ENCODE measurements around the gene PRKCA. TPM values are rescaled to one million over a fixed set of nuclear protein-coding genes. Genes with fewer than 3 reads are reported as not detected.

The PRKCA gene
- total and polyA plus RNA-seq, 10 of the 15 experiments (the other 5 are each of a cell fraction or from before 2014, with no cell fraction given): 0.11 to 14.6 (median 0.72) TPM

- SMC1A ChIA-PET (ENCODE audit: uncharacterized antibody, unreplicated experiment): no interaction called here
- Histone ChIP-seq H3K4me1 (ENCODE audit: control insufficient read depth, insufficient read depth, low read length) (no peaks in the 10 kb centered on the region), H3K27me3 (replicated peaks in 1 of 2; ENCODE audit: control insufficient read depth in 2 of 2, insufficient read depth in 2 of 2, low read length in 1 of 2) (no peaks in the 10 kb centered on the region; a peak in 1 of 4 replicates), H2AFZ (ENCODE audit: control insufficient read depth, low read depth, low read length) (no peak overlapping the region), H3K9me3 (replicated peaks; ENCODE audit: control insufficient read depth, insufficient read depth, low read length) (no peaks in the 10 kb centered on the region), H3K36me3 (ENCODE audit: control insufficient read depth in 2 of 2, insufficient read depth in 2 of 2, low read length in 1 of 2) (no peaks in the 10 kb centered on the region), H3K4me3 (no peak overlapping the region), H3K27ac (ENCODE audit: control insufficient read depth, insufficient read depth) (no peak overlapping the region), H4K20me1 (ENCODE audit: control insufficient read depth, insufficient read depth) (no peaks in the 10 kb centered on the region), H3K79me2 (ENCODE audit: control insufficient read depth, insufficient read depth, low read length) (no peaks in the 10 kb centered on the region), H3K4me2 (ENCODE audit: control insufficient read depth, insufficient read depth) (no peak overlapping the region), H3K9ac (ENCODE audit: control insufficient read depth, insufficient read depth, low read length) (no peak overlapping the region)
- FAIRE-seq: no peak
- no TSS peak for BruUV-seq (replicated peaks)
- CTCF ChIA-PET: interaction anchor here (0.6 kb wide), 1 partner anchor 10 kb away, joined by 3 read pairs; no protein-coding TSS in a partner anchor
- POLR2A ChIA-PET: no interaction called here
- no peak for TF ChIP-seq CHD2 (IDR thresholded peaks at IDR 0.05; ENCODE audit: borderline replicate concordance, low read depth, low read length)
- TF ChIP-seq GABPA (IDR thresholded peaks at IDR 0.05; ENCODE audit: low read depth): no peak
- no peak for TF ChIP-seq IKZF1 (conservative IDR thresholded peaks at IDR 0.05)
- in situ Hi-C loops (cut with MboI) (no loop called here), intact Hi-C loops (cut with micrococcal nuclease; ENCODE audit: unreplicated experiment) (no loop called here)
- ATAC-seq: no peak
- no peak for DNase-seq (ENCODE audit: low read depth, low spot score)
- RAD21 ChIA-PET (ENCODE audit: unreplicated experiment): no interaction called here
- WGBS (ENCODE audit: insufficient coverage, insufficient replicate concordance, low lambda C conversion rate, missing lambda C conversion rate): 26% methylated on average over 4 of the region's 4 CpGs
These were observed 105.5 kb downstream of the PRKCA start for GRCh38 chr17:66407864-66408263.

- ATAC-seq: no peak
These were observed 109.1 kb downstream of the PRKCA start for GRCh38 chr17:66411520-66411919.

More at GRCh38 chr17:66411520-66411919, 109.1 kb downstream of the PRKCA start:
- no peaks in the 10 kb centered on the region for H4K20me1 ChIP-seq (ENCODE audit: control insufficient read depth, insufficient read depth)
- WGBS (ENCODE audit: insufficient coverage, insufficient replicate concordance, low lambda C conversion rate, missing lambda C conversion rate): 55% methylated on average over 6 of the region's 6 CpGs
- no peak overlapping the region for H3K27ac ChIP-seq (ENCODE audit: control insufficient read depth, insufficient read depth)
- CTCF ChIA-PET: no interaction called here
- no TSS peak for BruUV-seq (replicated peaks)
- H3K36me3 ChIP-seq (ENCODE audit: control insufficient read depth in 2 of 2, insufficient read depth in 2 of 2, low read length in 1 of 2): no peaks in the 10 kb centered on the region
- intact Hi-C loops (cut with micrococcal nuclease; ENCODE audit: unreplicated experiment) (no loop called here), in situ Hi-C loops (cut with MboI) (no loop called here)
- FAIRE-seq (no peak), DNase-seq (ENCODE audit: low read depth, low spot score) (no peak)
- H3K9ac ChIP-seq (ENCODE audit: control insufficient read depth, insufficient read depth, low read length): no peak overlapping the region
- no peaks in the 10 kb centered on the region for H3K27me3 ChIP-seq (replicated peaks in 1 of 2; ENCODE audit: control insufficient read depth in 2 of 2, insufficient read depth in 2 of 2, low read length in 1 of 2)
- H3K4me3 ChIP-seq: no peak overlapping the region
- no peak overlapping the region for H3K4me2 ChIP-seq (ENCODE audit: control insufficient read depth, insufficient read depth)
- POLR2A ChIA-PET: no interaction called here
- TF ChIP-seq SUZ12 (IDR thresholded peaks at IDR 0.05; ENCODE audit: unreplicated experiment): no peak
- RAD21 ChIA-PET (ENCODE audit: unreplicated experiment): no interaction called here
- H3K4me1 ChIP-seq (ENCODE audit: control insufficient read depth, insufficient read depth, low read length): no peaks in the 10 kb centered on the region
- no peak overlapping the region for H2AFZ ChIP-seq (ENCODE audit: control insufficient read depth, low read depth, low read length)
- H3K79me2 ChIP-seq (ENCODE audit: control insufficient read depth, insufficient read depth, low read length): no peaks in the 10 kb centered on the region
- H3K9me3 ChIP-seq (replicated peaks; ENCODE audit: control insufficient read depth, insufficient read depth, low read length): no peaks in the 10 kb centered on the region
- SMC1A ChIA-PET (ENCODE audit: uncharacterized antibody, unreplicated experiment): no interaction called here

All from GM12878 (cell line).